C4-2B (cell line): Measurements from ENCODE around the gene OSTN.

Experiments
- H3K27ac ChIP-seq: fragments of 450-650 bp; 2 replicates; pipeline ENCODE4 v1.5.1; 2017
- ZFX ChIP-seq: fragments of 450-650 bp; IDR thresholded peaks from 2 replicates; pipeline ENCODE4 v1.6.1; 2017
- TF ChIP-seq, protein P1 (sequence below): fragments of 450-650 bp; conservative IDR thresholded peaks from 2 replicates; pipeline ENCODE4 v1.5.1; 2017; ENCODE audit warnings: mild to moderate bottlenecking

OSTN gene

DNA sequence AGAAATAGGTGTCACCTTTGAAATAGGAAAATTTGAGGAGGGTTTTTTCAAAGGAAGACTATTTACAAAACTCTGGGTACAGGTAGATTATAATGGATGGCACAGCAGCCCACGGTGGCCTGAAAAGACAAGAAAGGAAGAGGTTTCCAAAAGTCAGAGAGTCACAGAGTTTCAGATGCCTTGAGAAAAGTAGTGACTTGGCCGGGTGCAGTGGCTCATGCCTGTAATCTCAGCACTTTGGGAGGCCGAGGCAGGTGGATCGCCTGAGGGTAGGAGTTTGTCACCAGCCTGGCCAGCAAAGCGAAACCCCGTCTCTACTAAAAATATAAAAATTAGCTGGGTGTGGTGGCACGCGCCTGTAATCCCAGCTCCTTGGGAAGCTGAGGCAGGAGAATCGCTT lies 35.2 kb downstream of the OSTN start:
- no peak overlapping the region for H3K27ac ChIP-seq
- TF ChIP-seq, protein P1, sequence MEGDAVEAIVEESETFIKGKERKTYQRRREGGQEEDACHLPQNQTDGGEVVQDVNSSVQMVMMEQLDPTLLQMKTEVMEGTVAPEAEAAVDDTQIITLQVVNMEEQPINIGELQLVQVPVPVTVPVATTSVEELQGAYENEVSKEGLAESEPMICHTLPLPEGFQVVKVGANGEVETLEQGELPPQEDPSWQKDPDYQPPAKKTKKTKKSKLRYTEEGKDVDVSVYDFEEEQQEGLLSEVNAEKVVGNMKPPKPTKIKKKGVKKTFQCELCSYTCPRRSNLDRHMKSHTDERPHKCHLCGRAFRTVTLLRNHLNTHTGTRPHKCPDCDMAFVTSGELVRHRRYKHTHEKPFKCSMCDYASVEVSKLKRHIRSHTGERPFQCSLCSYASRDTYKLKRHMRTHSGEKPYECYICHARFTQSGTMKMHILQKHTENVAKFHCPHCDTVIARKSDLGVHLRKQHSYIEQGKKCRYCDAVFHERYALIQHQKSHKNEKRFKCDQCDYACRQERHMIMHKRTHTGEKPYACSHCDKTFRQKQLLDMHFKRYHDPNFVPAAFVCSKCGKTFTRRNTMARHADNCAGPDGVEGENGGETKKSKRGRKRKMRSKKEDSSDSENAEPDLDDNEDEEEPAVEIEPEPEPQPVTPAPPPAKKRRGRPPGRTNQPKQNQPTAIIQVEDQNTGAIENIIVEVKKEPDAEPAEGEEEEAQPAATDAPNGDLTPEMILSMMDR, result no peak
- no peak for TF ChIP-seq ZFX

- no peak for TF ChIP-seq ZFX
- TF ChIP-seq, protein P1, result no peak
- H3K27ac ChIP-seq, result no peak overlapping the region
Observed at GRCh38 chr3:191235331-191236314, 36.6 kb downstream of the OSTN start.

DNA sequence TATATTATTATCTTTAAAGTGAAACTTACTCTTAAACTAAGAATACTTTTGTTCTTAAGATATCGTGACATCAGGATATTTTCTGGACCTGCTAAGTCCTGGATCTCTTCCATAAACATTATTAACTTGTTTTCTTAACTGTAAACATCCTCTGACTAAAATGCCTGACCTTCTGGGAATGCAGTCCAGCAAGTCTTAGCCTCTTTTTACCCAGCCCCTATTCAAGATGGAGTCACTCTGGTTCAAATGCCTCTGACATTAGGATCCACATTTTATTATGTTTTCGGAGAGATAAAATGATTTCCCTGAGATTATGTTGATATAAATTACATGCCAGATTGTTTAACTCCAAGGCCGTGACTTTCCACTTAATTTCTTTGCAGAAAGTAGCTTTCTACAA lies 37.6 kb downstream of the OSTN start:
- no peak overlapping the region for H3K27ac ChIP-seq
- TF ChIP-seq, protein P1, result no peak
- TF ChIP-seq ZFX, result no peak

DNA sequence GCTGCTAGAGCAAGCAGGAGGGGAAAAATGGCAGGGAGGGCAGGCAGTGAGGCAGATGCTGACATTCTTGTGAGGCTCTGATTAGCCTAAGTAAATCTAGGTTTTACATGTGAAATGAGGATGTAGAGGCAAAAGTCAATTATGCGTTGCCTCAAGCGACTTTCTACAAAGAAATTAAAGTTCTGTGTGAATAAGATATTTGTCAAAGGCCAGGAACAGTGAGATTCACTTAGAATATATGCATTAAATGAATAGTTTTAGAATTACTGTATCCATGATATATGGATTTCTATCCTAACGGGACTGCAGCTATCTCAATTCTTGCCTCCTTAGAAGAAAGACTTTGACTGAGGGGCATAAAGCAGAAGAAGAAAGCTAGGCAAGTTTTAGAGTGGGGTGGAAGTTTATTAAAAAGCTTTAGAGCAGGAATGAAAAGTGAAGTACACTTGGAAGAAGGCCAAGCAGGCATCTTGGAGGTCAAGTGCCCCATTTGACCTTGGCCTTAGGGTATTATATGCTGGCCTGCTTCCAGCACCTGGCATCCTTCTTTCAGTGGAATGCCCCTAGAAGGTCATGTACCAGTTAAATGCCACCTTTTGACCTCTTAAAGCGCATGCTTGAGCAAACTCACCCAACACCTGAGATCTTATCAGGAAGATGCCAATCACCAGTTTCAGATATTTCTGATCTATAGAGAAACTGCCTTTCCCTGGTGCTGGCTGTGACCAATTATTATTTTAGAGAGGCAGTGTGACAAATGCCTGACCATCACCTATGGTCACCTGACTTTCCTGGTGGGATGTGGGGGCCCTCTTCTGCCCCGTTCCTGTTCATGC lies 38.2 kb downstream of the OSTN start:
- TF ChIP-seq, protein P1, result no peak
- no peak for TF ChIP-seq ZFX
- H3K27ac ChIP-seq, result peak overlapping the region; percentile 43; the same call in 1 of the 2 replicates

GRCh38 chr3:191238321-191238817 lies 39.3 kb downstream of the OSTN start:
- no peak for TF ChIP-seq ZFX
- TF ChIP-seq, protein P1, result no peak
- H3K27ac ChIP-seq, result peak overlapping the region; percentile 43; the same call in 1 of the 2 replicates

DNA sequence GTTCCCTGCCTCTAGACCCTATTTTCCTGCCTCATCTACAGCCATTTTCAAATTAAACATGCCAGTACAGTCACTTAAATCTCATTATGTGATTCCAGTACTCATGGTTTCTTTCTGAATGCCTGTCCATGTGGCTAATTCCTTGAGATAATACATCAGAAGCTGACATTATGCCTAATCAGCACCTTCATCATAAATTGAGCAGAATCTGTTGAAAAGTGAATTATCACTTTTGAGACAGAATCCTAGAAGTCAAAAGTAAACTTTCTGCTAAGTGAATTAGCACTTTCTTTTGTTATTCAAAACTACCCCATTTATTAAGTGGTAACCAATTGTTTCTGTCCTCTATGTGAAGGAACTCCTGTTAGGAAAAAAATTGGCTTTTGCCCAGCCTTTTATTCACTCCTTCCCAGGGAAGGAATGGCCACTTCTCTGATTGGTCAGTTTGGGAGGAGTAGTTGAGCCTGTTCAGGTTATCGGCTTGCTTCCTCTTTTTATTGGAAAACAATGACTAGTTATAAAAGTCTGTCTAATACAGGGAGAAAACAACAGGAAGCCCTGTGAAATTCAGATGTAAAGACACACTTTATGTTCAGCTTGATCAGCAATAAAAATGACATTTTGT lies 40.5 kb downstream of the OSTN start:
- TF ChIP-seq, protein P1, result no peak
- TF ChIP-seq ZFX, result no peak
- peak overlapping the region; percentile 36; the same call in 1 of the 2 replicates for H3K27ac ChIP-seq
